SHP77 treated with DMSO at 0.1 percent for 48 hours (cell line): Measurements from ENCODE around the gene DRG2.

Experiments used
- DNase-seq: peaks from one replicate; lab custom pipeline; 2025; lab: John Stamatoyannopoulos, UW

Gene DRG2, protein sequence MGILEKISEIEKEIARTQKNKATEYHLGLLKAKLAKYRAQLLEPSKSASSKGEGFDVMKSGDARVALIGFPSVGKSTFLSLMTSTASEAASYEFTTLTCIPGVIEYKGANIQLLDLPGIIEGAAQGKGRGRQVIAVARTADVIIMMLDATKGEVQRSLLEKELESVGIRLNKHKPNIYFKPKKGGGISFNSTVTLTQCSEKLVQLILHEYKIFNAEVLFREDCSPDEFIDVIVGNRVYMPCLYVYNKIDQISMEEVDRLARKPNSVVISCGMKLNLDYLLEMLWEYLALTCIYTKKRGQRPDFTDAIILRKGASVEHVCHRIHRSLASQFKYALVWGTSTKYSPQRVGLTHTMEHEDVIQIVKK

DNA sequence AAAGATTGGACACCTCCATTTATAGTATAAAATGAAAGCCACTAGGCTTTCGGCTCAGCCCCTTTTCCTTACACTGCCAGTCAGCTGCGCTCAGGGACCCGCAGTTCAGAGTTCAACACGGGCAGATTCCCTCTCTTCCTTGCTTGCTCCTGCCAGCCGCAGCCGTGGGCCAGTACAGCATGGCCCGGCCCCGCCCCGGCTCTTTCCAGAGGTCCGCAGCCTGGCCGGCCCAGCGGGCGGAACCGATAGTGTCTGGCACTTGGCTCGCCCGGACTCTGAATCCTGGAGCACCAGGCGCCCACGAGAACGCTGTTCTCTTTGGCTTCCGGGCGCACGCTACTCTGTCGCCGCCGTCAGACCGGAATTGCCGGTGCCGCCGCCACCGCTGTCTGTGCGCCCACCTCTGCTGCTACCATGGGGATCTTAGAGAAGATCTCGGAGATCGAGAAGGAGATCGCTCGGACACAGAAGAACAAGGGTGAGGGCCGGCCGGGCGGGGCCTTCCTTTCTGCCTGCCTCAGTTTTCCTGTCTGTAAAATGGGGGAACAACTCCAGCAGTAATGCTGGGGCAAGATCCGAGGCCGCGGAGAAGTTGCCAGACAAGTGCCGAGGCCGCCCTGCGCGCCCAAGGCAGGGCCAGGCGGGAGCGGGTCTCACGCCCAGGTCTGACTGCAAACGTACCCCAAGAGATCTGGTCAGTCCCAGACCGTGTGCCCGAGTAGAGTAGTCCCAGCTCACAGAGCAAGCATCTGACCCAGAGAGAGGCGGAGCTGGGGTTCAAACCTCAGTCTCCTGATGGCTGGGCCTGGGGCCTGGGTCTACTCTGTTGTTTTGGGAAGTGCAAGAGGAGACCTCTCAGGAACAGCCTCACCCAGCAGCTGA is at the start of gene DRG2:
TSS of gene DRG2 (plus strand) at position 339 of the 882 bp plus-strand sequence. CDS start at position 415, 76 bp downstream.
- DNase-seq: peak; percentile 97

DNA sequence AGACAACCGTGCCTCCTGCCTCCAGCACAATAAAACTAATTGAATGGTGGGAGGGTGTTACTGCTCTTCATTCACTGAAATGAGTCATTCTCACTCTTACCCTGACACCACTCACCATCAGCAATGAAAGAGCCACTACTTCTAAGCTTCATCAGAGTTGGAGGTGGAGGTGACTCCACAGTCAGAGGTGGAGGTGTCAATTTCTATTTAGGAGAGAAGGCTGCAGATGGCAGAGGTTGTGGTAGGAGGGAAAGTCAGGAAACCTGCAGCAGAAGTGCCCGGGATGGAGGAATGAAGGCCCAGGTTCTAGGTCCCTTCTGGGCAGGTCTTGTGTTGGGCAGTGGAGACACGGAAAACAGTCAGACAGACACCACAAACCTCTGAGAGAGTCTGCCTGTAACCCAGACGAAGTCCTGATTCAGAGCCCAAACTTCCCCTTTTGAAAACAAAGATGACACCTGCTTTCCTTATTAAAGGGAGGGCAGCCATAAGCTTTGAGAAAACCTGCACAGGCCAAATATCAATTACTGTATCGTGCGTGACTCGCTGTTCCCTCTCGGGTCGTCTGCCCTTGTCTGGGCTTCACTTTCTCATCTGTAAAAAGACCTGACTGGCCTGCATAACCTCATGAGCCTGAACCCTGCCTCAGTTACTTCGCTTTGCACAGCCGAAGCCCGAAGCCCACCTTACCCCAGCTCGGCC is 49.4 kb upstream of the DRG2 start:
- no peak for DNase-seq

DNA sequence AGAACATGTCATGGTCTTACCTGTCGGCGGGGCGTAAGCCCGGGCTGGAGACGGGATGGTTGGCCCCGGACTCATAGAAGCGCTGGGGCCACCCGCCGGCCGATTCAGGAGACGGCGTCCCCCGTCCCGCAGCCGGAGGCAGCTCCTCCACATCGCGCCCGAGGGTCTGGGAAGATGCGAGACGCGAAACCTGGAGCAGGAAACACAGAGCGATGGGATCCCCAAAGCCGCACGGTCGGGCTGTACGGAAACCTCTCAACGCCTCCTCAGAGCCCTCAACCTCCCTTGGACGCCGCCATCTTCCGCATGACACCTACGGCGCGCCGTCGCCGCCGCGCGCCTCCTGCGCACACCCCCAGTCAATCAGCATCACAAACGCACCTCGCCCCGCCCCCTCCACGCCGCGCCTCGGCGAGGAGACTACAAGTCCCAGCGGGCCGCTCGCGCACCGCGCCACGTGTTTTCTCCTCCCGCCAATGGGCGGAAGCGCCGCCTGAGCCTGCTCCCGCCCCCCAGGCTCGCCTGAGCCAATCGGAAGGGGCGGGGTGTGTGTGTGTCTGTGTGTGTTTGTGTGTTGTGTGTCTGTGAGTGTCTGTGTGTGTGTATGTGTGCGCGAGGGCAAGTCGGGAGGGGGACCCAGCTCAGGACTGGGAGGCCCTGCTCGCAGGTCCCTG is 48.8 kb upstream of the DRG2 start, which contains the start of the genes ATPAF2 and GID4:
TSS of gene ATPAF2 (minus strand) at position 308 of the 674 bp plus-strand sequence. CDS start at position 153, 155 bp downstream.
TSS of gene GID4 (plus strand) at position 548 of the 674 bp plus-strand sequence. CDS start at position 605, 57 bp downstream.
- DNase-seq: peak; percentile 99

DNA sequence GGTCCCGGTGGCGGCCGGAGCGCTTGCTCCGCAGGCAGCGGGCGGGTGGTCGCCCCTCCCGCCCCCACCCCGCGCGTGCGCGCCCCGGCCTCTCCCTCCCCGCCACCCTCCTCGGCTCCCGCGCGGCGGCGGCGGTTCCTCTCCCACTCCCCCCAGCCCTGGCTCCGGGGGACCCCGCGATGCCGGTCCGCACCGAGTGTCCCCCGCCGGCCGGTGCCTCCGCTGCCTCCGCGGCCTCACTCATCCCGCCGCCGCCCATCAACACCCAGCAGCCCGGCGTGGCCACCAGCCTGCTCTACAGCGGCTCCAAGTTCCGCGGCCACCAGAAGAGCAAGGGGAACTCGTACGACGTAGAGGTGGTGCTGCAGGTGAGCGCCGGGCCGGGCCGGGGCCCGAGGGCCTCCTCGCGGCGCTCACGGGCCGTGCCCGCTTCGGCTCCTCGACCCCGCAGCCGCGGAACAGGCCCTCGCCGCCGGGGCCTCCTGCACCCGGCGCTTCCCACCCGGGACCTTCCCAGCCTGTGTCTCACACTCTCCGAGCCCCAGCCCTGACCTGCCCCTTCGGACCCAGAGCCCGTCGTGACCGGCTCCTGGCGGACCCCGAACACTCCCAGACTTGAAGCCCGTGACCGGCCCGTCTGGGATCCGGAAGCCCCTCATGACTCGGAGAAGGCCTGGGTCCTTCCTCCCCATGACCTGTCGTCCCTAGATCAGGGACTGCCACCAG is 48.0 kb upstream of the DRG2 start:
- no peak for DNase-seq

DNA sequence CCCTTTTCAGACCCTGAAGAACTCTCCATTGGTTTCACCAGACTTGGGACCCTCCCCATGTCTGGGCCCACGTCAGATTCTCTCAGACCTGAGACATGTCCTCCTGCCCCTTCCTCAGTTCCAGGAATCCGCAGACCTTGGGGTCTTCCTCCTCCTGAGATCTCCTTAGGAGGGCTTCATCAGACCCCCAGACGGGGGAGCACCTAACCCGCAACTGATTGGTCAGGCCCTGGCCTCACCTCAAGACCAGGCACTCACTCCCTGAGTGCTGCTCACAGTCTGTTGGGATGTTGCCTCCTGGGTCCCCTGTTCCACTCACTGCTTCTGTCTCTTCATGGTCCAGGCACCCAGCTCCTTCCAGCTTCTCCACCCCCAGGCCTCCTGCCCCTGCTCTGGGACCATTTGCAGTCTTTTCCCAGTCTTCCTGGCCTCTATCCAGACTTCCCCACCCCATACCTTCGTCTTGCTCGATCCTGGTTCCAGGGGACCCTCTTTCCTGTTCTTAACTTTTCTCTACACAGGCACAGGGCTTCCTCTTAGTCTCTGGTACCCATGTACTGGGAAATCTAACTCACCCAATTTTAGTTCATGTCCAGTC is 47.4 kb upstream of the DRG2 start:
- no peak for DNase-seq

DNA sequence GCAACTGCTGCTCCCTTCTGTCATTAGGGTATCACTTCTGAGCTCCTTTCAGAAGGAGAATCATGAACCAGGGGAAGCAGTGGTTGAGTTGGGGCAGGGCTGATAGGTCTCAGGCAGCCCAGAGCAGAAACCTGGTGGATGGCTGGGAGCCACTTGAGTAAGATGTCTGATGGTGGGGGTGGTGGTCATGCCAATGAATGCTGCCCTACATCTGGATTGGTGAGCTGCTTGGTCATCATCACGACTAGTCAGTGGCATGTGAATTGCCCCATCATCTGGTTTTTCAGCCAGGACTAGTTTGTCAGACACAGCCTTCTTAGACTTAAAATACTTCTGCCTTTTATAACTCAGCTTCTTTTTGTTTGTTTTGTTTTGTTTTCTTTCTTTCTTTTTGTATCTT is 46.0 kb upstream of the DRG2 start:
- no peak for DNase-seq

DNA sequence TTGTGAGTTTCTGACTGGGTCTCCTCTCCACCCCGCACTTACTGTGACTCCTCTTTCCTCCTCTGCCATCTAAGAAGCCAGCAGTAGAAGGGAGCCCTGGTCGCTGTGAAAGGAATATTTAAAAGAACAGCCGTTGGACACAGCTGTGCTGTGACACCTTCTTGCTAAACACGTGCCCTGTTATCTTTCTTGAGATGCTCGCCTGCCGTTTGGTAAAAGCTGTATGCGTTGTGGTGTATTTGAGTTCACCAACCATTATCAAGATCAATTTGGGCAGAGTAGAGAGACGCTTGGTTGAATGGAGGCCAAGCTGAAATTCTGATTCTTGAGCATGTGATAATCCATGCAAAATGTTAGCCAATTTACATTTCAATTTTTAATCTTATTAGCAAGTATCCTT is 44.8 kb upstream of the DRG2 start:
- no peak for DNase-seq

DNA sequence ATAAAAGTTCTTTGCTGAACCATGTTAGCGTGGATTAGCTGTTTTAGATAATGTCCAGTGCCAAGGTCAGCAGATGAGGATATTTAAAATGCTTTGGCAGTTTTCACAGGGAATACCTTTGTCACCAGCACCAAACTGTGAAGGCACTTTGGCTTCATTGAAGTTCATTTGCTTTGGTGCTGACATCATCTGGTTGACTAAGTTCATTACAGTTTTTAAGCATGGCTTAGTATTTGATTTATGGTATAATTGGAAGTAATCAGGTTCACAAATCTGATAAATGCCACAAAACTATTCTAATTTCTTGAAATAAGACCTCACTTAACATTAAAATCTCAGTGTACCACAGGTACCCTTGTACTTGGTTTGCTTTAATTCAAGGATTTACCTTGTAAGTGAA is 44.3 kb upstream of the DRG2 start:
- no peak for DNase-seq

DNA sequence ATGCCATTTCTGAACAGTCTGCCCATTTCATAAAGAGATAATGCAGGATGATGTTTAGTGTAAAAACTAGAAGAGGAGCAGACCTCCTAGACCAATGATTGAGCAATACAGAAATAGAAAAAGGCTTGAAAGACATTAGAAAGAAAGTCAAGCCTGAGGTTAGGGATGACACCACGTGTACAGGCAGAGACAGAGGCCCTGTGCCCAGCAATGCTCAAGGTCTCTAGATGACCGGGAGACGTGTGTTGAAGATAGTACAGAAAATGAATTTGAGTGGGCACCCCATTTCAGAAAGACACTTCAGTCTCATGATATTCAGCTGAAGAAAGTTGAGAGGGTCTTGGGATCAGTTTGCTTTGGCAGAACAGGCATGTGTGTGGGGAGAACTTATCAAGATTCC is 43.1 kb upstream of the DRG2 start:
- no peak for DNase-seq

DNA sequence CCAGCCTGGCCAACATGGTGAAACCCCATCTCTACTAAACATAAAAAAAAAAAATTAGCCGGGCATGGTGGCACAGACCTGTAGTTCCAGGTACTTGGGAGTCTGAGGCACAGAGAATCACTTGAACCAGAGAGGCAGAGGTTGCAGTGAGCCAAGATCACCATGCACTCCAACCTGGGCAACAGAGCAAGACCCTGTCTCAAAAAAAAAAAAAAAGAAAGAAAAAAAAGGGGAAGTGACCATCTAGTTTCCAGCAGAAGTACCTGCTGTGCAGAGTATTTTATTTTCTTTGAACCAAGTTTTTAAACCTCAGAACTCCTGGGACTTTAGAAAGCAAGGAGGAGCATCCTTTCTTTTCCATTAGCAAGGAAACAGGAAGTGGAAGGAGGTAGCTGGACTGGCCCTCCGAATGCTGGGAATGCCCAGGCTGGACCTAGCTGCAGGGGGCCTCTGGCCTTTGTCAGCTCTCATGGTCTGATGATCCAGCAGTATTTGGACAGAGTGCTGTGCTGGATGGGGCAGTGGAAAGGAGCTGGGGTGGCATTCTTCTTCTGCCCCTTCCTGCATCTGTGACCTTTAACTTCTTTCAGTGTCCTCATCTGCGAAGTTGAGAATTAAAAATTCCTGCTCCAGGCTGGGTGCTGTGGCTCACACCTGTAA is 41.9 kb upstream of the DRG2 start:
- no peak for DNase-seq

DNA sequence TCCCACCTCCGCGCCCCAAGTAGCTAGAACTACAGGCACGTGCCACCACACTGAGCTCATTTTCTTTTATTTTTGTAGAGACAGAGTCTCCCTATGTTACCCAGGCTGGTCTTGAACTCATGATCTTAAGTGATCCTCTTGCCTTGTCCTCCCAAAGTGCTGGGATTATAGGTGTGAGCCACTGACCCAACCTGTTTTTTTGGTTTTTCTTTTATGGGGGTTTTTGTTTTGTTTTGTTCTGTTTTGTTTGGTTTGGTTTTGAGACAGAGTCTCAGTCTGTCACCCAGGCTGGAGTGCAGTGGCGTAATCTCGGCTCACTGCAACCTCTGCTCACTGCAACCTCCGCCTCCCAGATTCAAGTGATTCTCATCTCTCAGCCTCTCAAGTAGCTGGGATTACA is 32.2 kb upstream of the DRG2 start:
- no peak for DNase-seq

DNA sequence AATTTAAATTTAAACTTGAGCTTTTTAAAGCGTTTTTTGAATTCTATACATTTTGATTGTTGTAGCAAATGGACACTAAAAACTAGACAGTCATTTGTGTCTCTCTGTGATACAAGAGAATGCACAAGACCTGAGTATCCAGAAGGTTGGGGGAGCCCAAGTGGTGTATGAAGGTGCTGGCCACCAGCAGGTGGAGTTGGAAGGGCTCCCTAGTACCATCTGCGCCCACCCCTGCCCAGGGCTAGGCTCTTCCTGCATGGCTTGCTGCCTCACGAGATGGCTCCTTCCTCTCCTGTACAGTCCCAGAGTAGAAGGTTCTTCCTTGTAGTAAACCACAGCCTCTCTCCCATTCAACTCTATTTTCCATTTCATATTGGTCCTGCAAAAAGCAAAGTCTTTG is 31.5 kb upstream of the DRG2 start:
- DNase-seq: no peak

DNA sequence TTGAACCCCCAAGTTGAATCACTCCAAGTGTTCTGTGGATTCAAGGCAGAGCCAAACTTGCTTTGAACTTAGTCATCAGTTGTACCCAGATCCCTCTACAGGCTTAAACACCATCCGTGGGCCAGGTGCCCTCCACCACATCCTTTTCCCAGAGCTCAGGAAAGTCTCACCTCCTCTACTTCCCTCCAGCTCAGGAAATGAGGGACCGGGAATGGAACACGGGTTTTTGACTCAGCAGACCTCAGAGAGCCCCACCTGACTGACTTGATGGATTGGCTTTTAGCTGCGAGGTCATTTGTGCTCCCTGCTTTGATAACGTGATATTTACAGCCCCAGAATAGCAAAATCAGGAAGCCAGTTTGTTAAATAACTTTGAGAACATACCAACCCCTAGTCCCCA is 28.5 kb upstream of the DRG2 start:
- DNase-seq: no peak

DNA sequence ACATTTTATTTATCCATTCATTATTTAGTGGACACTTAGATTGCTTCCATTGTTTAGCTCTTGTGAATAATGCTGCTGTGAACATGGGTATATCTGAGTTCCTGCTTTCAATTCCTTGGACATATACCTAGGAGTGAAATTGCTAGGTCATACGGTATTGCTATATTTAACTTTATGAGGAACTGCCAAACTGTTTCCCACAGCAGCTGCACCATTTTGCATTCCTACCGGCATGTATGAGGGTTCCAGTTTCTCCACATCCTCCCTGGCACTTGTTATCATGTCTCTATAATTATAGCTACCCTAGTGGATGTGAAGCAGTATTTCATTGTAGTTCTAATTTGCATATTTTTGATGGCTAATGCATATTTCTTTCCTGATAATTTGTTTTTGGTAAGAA is 23.7 kb upstream of the DRG2 start:
- DNase-seq: no peak

DNA sequence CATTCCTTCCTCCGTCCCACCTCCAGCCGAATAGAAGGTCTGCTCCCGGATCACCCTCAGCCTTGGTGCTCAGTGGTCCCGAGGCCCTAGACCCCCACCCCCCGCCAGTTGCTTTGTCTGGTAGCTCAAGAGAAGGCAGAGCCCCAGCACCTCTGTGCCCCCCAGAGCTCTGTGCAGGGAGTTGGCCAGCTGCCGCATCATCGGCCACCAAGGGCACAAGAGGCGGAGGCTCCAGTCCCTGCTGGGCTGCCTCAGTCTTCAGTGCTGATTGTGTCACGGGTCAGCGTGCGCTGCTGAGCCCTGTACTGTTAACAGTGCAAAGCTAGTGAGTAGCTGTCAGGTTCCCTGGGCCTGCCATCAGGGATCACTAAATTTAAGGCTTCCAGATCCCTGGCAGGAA is 22.2 kb upstream of the DRG2 start:
- no peak for DNase-seq

DNA sequence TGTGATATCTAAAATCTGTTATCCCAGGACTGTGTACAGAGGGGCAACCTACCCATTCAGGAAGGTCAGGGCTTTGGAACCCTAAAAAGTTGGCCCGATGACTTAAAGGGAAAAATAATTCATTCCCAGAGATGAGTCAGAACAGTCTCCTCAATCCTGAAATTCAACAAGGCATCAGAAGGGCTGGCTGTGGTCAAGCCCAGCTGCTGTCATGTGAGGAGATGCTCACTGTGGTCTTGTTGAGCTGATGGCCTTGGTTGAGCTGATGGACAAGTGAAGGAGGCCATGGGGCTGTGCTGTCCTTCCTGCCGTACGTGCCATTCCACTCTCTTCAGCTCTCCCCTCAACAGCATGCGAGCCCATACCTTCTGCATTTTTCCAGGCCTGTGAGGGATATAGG is 20.9 kb upstream of the DRG2 start:
- no peak for DNase-seq

DNA sequence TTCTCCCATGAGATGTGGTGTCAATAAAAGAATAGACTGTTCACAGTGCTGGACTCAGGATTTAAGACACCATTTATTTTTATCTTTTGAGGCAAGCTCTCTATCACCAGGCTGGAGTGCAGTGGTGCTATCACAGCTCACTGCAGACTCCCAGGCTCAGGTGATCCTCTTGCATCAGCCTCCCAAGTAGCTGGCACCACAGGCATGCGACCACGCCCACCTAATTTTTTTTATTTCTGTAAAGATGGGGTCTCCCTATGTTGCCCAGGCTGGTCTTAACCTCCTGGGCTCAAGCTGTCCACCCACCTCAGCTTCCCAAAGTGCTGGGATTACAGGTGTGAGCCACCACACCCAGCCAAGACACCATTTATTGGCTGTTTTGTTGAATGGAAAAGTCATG is 18.6 kb upstream of the DRG2 start:
- no peak for DNase-seq

DNA sequence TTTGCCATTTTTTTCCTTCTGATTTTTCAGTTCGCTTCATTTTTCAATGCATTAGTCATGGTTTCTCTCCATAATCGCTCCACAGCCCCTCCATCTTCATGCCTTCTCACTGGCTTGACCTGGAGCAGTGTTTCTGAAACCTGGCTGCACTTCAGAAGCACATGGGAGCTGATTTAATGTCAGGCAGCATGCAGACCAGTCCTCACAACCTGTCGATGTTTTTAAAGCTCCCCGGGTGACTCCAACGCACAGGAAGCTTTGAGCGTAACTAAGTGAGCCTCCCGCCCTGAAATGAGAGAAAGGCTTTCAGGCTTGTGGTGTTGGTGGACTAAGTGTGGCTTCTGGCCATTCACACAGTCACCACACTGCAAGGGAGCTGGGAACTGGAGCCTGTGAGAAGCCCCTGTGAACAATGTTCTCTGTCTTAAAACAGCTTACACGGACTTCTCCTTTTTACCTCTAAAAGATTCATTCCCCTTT is 16.8 kb upstream of the DRG2 start:
- peak; percentile 36 for DNase-seq

DNA sequence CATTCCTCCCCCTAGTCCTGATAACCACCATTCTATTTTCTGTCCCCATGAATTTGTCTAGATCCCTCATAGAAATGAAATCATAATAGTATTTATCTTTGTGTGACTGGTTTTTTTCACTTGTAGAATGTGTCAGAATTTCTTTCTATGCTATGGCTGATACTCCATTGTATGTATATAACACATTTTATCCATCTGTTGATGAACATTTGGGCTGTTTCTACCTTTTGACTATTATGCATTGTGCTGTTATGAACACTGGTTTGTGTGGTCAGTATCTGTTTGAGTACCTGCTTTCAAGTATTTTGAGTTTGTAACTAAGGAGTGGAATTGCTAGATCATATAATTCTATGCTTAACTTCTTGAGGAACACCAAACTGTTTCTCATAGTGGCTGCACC is 16.0 kb upstream of the DRG2 start:
- DNase-seq: no peak
